OCI-LY3 (cell line): ENCODE data around the gene MON2.

ENCODE experiments used
- H2AFZ ChIP-seq: fragments of 200-600, 300-600 bp; shearing (Covaris generic); 2 replicates; pipeline ENCODE4 v1.6.0; 2014; ENCODE audit warnings: antibody characterized with exemption, low read depth, low read length
- H3K27ac ChIP-seq: fragments of 200-600, 300-600 bp; sonication (generic); 2 replicates; pipeline ENCODE4 v1.5.1; 2014; ENCODE audit warnings: mild to moderate bottlenecking, low read length, moderate library complexity, mixed read lengths
- H3K27me3 ChIP-seq: fragments of 200-600, 300-600 bp; sonication (generic); 2 replicates; pipeline ENCODE4 v1.6.1; 2014; ENCODE audit warnings: low read depth, low read length, mixed read lengths
- H3K36me3 ChIP-seq: fragments of 200-600, 300-600 bp; sonication (generic); replicated peaks from 2 replicates; pipeline ENCODE3; 2014; ENCODE audit warnings: low read depth, low read length, mixed read lengths
- H3K4me1 ChIP-seq: fragments of 300-600, 200-600 bp; sonication (generic); 2 replicates; pipeline ENCODE4 v1.6.1; 2014; ENCODE audit warnings: low read length, mixed read lengths
- H3K4me2 ChIP-seq: fragments of 200-600, 300-600 bp; sonication (generic); 2 replicates; pipeline ENCODE4 v1.6.1; 2014; ENCODE audit warnings: low read length, mixed read lengths
- H3K4me3 ChIP-seq: fragments of 300-600, 200-600 bp; sonication (generic); 2 replicates; pipeline ENCODE4 v1.5.1; 2014; ENCODE audit warnings: antibody characterized with exemption, mild to moderate bottlenecking, low read length, moderate library complexity
- H3K79me2 ChIP-seq: fragments of 300-600, 200-600 bp; shearing (Covaris generic); 2 replicates; pipeline ENCODE4 v1.6.1; 2014; ENCODE audit warnings: mild to moderate bottlenecking, low read length, mixed read lengths
- H3K9ac ChIP-seq: fragments of 300-600, 200-600 bp; shearing (Covaris generic); 2 replicates; pipeline ENCODE4 v1.6.0; 2014; ENCODE audit warnings: mild to moderate bottlenecking, low read length, moderate library complexity
- H3K9me3 ChIP-seq: fragments of 200-600, 300-600 bp; shearing (Covaris generic); 2 replicates; pipeline ENCODE4 v1.6.1; 2014; ENCODE audit warnings: low read length, mixed read lengths; ENCODE audit not compliant: insufficient read depth
- H4K20me1 ChIP-seq: fragments of 200-600, 300-600 bp; sonication (generic); 2 replicates; pipeline ENCODE4 v1.6.1; 2016; ENCODE audit warnings: low read length, mixed read lengths; ENCODE audit not compliant: insufficient read depth
- CTCF ChIP-seq: fragments of 200-600, 300-600 bp; sonication (generic); IDR thresholded peaks from 2 replicates; pipeline ENCODE4 v1.5.1; 2014; ENCODE audit warnings: antibody characterized with exemption, low read length, low read depth
- EZH2phosphoT487 ChIP-seq: fragments of 200-600 bp; shearing (Covaris generic); IDR thresholded peaks from 2 replicates; pipeline ENCODE4 v1.6.1; 2018; ENCODE audit warnings: antibody characterized with exemption, mixed run types, low read depth

Gene MON2

DNA sequence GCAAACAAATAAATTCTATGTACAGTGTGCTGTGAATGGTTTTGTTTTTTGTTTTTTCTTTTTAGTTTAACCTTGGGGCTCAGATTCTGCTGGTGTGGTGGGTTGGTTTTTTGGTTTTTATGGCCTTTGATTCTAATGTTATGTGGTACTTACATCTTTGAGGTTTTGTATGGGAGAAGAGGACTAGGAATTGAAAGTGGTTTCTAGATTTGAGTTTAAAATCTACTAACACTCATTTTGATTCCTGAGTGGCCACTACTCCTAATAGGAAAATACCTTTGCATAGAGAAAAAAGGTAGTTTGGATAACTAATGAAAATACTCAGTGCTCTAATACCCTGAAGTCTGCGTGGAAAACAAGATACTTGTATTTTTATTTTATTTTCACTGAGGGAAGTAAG lies 137.7 kb downstream of the MON2 start:
- Histone ChIP-seq H2AFZ (no peak overlapping the region), H3K4me3 (peak overlapping the region; percentile 96), H3K9ac (peak overlapping the region; percentile 86), H3K4me2 (peak overlapping the region; percentile 93), H3K27ac (peak overlapping the region; percentile 96), H3K9me3 (no peaks in the 10 kb centered on the region), H3K36me3 (no peaks in the 10 kb centered on the region), H3K27me3 (no peaks in the 10 kb centered on the region), H3K79me2 (peaks cover 30% of the 10 kb centered on the region), H3K4me1 (peaks cover 43% of the 10 kb centered on the region), H4K20me1 (no peaks in the 10 kb centered on the region)
- TF ChIP-seq CTCF (no peak), EZH2phosphoT487 (no peak)

GRCh38 chr12:62604871-62605270 lies 138.2 kb downstream of the MON2 start:
- H3K4me3 ChIP-seq = peak overlapping the region; percentile 96
- TF ChIP-seq EZH2phosphoT487 (no peak), CTCF (no peak)
- H3K4me2 ChIP-seq = peak overlapping the region; percentile 93
- H3K36me3 ChIP-seq = no peaks in the 10 kb centered on the region
- H2AFZ ChIP-seq = no peak overlapping the region
- no peaks in the 10 kb centered on the region for H3K27me3 ChIP-seq
- H3K4me1 ChIP-seq = peaks cover 38% of the 10 kb centered on the region
- peak overlapping the region; percentile 96; the same call in 1 of the 2 replicates for H3K27ac ChIP-seq
- no peaks in the 10 kb centered on the region for H3K9me3 ChIP-seq
- peaks cover 30% of the 10 kb centered on the region for H3K79me2 ChIP-seq
- H3K9ac ChIP-seq = peak overlapping the region; percentile 86
- no peaks in the 10 kb centered on the region for H4K20me1 ChIP-seq

DNA sequence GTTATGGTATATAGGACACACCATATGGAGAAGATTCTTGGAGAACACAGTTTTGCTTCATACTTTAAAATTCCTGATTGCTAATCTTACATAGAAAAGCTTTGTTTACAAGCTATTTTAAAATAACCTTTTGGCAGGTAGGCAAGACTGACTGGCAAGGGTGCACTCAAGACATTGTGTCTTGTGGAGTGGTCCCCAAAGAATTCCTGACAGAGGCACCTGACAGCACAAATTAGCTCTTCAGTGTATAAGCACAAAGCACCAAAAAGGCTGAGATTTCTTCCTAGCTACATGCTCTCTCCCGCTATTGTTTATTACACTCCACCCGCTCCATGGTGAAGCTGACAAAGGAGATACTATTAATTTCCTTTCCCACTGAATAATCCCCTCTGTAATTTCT lies 139.4 kb downstream of the MON2 start:
- TF ChIP-seq EZH2phosphoT487 = no peak
- Histone ChIP-seq H3K4me2 (no peak overlapping the region), H3K79me2 (peaks cover 30% of the 10 kb centered on the region), H3K4me1 (peaks cover 27% of the 10 kb centered on the region), H3K36me3 (no peaks in the 10 kb centered on the region), H4K20me1 (no peaks in the 10 kb centered on the region), H3K27me3 (no peaks in the 10 kb centered on the region), H3K9ac (no peak overlapping the region), H3K4me3 (no peak overlapping the region), H3K27ac (no peak overlapping the region), H2AFZ (no peak overlapping the region), H3K9me3 (no peaks in the 10 kb centered on the region)

DNA sequence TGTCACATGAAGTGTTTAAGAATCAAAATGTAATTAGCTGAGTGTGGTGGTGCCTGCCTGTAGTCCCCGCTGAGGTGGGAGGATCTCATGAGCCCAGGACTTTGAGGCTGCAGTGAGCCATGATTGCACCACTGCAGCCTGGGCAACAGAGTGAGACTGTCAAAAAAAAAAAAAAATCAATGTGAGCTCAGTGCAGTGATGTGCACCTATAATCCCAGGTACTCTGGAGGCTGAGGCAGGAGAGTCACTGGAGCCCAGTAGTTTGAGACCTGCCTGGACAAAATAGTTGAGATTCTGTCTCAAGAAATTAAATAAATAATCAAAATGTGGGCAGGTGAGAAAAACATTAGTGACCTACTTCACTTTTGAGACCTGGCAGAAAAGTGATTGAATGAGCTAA lies 140.0 kb downstream of the MON2 start:
- Histone ChIP-seq H3K4me2 (no peak overlapping the region), H3K4me1 (peaks cover 20% of the 10 kb centered on the region), H2AFZ (no peak overlapping the region), H3K9me3 (no peaks in the 10 kb centered on the region), H3K27ac (no peak overlapping the region), H3K4me3 (no peak overlapping the region), H4K20me1 (no peaks in the 10 kb centered on the region), H3K36me3 (no peaks in the 10 kb centered on the region), H3K9ac (no peak overlapping the region), H3K27me3 (no peaks in the 10 kb centered on the region), H3K79me2 (peaks cover 30% of the 10 kb centered on the region)
- no peak for TF ChIP-seq CTCF
- no peak for TF ChIP-seq EZH2phosphoT487

DNA sequence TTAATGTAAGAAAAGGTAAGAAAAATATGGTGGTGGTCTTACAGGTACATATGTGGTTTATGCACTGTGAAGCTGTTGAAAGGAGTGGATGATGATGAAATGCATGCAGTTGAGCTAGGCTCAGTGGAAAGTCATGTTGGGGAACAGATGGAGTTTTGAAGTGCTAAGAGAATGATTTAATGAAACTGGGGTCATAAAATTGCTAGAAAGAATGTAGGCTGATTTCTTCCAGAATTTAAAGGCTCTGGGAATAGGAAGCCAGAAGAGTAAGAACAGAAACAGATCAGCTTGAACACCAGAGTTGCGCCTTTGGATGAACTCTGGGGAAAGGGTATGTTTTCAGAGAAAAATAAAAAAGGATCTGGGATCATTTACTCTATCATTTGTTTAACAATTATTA lies 146.5 kb downstream of the MON2 start:
- Histone ChIP-seq H3K27me3 (no peaks in the 10 kb centered on the region), H3K4me3 (no peak overlapping the region), H3K4me2 (no peak overlapping the region), H3K9me3 (no peaks in the 10 kb centered on the region), H3K27ac (no peak overlapping the region), H3K9ac (no peak overlapping the region), H4K20me1 (no peaks in the 10 kb centered on the region), H3K4me1 (no peaks in the 10 kb centered on the region), H3K79me2 (no peaks in the 10 kb centered on the region), H2AFZ (no peak overlapping the region), H3K36me3 (no peaks in the 10 kb centered on the region)
- no peak for TF ChIP-seq CTCF
- no peak for TF ChIP-seq EZH2phosphoT487
